ENCODE measurements around the gene MAP3K20. TPM values are rescaled to one million over a fixed set of nuclear protein-coding genes. Genes with fewer than 3 reads are reported as not detected.

The MAP3K20 gene
- total and polyA plus RNA-seq, 2 donors from 2014 or later = 3.9 to 25.6 TPM

DNA sequence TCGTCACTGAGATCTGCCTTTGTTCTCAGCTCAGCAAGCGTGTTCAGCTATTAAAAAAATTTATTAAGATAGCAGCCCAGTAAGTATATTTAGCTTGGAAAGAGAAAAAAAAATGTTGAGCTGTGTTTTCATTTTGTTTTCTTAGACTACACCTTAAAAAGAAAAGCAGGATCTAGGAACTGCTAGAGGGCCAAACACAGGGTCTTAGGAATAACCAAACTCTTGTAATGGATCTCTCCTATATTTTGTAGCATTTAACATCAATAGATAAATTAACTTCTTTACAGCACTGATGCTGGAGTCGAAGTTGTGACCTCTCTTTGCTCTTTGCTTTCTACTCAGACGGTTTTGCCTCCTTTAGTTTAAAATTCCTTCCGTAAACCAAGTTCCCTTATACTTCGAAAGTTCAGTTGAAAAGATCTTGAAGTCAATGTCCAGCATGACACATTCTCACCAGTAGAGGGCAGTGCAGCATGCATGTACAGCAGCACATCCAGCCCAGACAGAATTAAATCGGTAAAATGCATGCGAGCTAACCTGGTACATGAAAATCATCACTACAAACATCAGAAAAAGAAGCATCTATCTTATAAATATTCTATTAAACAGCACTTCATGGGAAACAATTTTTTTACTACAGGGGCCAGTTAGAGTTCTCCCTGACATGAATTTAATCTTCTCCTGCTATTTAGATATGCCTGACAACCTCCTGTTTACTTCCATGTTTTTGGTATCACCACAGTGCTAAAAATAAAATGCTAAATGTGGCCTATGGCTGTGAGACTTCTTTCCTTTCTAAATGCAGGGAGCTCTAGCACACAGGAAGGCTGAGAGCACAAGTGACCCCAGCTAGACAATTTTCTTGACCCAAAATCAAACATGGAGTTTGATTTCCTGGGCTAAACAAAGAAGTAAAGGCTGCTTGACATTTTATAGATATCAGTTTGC is 48.2 kb upstream of the MAP3K20 start:
- no peak overlapping the region for H3K27ac ChIP-seq (ENCODE audit: low read depth in 2 of 2, low read length in 2 of 2)
- FAIRE-seq (peak; percentile 80), DNase-seq (peak in 4 of 5 donors; percentile 84 to 95 (median 90))
- H3K4me3 ChIP-seq (ENCODE audit: low read length in 3 of 3) = no peak overlapping the region
- no peaks in the 10 kb centered on the region for H3K4me1 ChIP-seq (ENCODE audit: control insufficient read depth in 2 of 3, insufficient read depth in 2 of 3, low read depth in 1 of 3, low read length in 3 of 3)
- H3K9me3 ChIP-seq (ENCODE audit: control insufficient read depth in 2 of 3, insufficient read depth in 1 of 3, low read length in 3 of 3) = no peaks in the 10 kb centered on the region
- no peak overlapping the region for H3K9ac ChIP-seq (ENCODE audit: low read length in 3 of 3)
- intact Hi-C loops (cut with DNase I) = loop anchor here (5.0 kb wide), 1 partner anchor 185 kb away; no protein-coding TSS in a partner anchor
- H3K36me3 ChIP-seq (ENCODE audit: control insufficient read depth in 2 of 3, insufficient read depth in 3 of 3, low read length in 3 of 3) = no peaks in the 10 kb centered on the region
- H3K27me3 ChIP-seq (ENCODE audit: control insufficient read depth, insufficient read depth, low read length) = no peaks in the 10 kb centered on the region
- peak; percentile 99 for TF ChIP-seq CTCF (IDR thresholded peaks at IDR 0.05; ENCODE audit: borderline replicate concordance, extremely low read depth, insufficient read depth)

- Histone ChIP-seq H3K9me3 (ENCODE audit: control insufficient read depth in 2 of 3, insufficient read depth in 1 of 3, low read length in 3 of 3) (no peaks in the 10 kb centered on the region), H3K4me1 (ENCODE audit: control insufficient read depth in 2 of 3, insufficient read depth in 2 of 3, low read depth in 1 of 3, low read length in 3 of 3) (no peaks in the 10 kb centered on the region), H3K27ac (ENCODE audit: low read depth in 2 of 2, low read length in 2 of 2) (no peak overlapping the region), H3K9ac (ENCODE audit: low read length in 3 of 3) (no peak overlapping the region), H3K27me3 (ENCODE audit: control insufficient read depth, insufficient read depth, low read length) (no peaks in the 10 kb centered on the region), H3K36me3 (ENCODE audit: control insufficient read depth in 2 of 3, insufficient read depth in 3 of 3, low read length in 3 of 3) (no peaks in the 10 kb centered on the region), H3K4me3 (ENCODE audit: low read length in 3 of 3) (no peak overlapping the region)
- no peak for DNase-seq
- intact Hi-C loops (cut with DNase I) = loop anchor here (5.0 kb wide), 1 partner anchor 184 kb away; no protein-coding TSS in a partner anchor
- TF ChIP-seq CTCF (IDR thresholded peaks at IDR 0.05; ENCODE audit: borderline replicate concordance, extremely low read depth, insufficient read depth) = no peak
- no peak for FAIRE-seq
Measured at GRCh38 chr2:173028141-173028540, 47.5 kb upstream of the MAP3K20 start.

DNA sequence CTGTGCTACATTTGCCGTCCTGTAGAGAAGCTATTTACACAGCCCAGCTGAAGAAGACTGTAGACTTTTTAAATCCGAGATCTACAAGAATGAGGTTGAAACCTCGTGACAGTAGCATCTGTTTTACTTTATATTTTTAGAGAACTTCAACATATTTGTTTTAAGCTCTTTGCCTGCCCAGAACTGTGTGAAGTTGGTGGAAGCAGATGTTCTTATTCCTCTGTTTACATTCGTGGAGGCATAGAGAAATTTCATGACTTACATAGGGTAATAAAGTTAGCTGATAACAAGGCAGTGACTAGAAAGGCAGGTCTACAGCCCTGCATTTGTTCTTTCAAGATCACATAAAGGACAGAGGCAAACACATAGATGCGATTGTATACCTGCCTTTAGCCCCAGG is 47.0 kb upstream of the MAP3K20 start:
- peak in 1 of 5 donors; percentile 56 for DNase-seq
- Histone ChIP-seq H3K4me3 (ENCODE audit: low read length in 3 of 3) (no peak overlapping the region), H3K9me3 (ENCODE audit: control insufficient read depth in 2 of 3, insufficient read depth in 1 of 3, low read length in 3 of 3) (no peaks in the 10 kb centered on the region), H3K27ac (ENCODE audit: low read depth in 2 of 2, low read length in 2 of 2) (no peak overlapping the region), H3K36me3 (ENCODE audit: control insufficient read depth in 2 of 3, insufficient read depth in 3 of 3, low read length in 3 of 3) (no peaks in the 10 kb centered on the region), H3K9ac (ENCODE audit: low read length in 3 of 3) (no peak overlapping the region), H3K4me1 (ENCODE audit: control insufficient read depth in 2 of 3, insufficient read depth in 2 of 3, low read depth in 1 of 3, low read length in 3 of 3) (no peaks in the 10 kb centered on the region), H3K27me3 (ENCODE audit: control insufficient read depth, insufficient read depth, low read length) (no peaks in the 10 kb centered on the region)
- no peak for TF ChIP-seq CTCF (IDR thresholded peaks at IDR 0.05; ENCODE audit: borderline replicate concordance, extremely low read depth, insufficient read depth)
- FAIRE-seq = no peak
- intact Hi-C loops (cut with DNase I) = loop anchor here (5.0 kb wide), 1 partner anchor 184 kb away; no protein-coding TSS in a partner anchor

Data from kidney (tissue), 14 donors.